ENCODE results near the gene IL1R1. TPM values are rescaled to one million over a fixed set of nuclear protein-coding genes. Genes with fewer than 3 reads are reported as not detected.

The IL1R1 gene
- total RNA-seq, 1 donor from 2014 or later = 1.7 TPM

DNA sequence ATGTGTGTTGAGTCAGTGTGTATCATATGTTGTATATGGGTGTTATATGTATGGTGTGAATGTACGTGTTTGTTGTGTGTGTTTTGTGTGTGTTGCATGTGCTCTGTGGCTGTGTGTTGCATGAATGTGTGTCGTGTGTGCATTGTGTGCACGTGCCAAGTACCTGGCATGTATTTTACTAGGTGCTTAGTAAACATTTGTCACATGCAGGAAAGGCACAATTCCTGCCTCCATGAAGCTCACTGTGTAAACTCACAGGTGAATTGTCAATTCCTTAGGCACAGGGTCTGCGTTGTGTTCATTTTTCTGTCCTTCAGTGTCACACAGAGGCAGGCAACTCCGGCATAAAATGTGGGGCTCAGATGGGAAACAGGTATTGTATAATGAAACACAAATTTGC, 22.3 kb upstream of the IL1R1 start:
- H3K9ac ChIP-seq = no peak overlapping the region
- no peak overlapping the region for H3K4me3 ChIP-seq
- TF ChIP-seq, protein P1, sequence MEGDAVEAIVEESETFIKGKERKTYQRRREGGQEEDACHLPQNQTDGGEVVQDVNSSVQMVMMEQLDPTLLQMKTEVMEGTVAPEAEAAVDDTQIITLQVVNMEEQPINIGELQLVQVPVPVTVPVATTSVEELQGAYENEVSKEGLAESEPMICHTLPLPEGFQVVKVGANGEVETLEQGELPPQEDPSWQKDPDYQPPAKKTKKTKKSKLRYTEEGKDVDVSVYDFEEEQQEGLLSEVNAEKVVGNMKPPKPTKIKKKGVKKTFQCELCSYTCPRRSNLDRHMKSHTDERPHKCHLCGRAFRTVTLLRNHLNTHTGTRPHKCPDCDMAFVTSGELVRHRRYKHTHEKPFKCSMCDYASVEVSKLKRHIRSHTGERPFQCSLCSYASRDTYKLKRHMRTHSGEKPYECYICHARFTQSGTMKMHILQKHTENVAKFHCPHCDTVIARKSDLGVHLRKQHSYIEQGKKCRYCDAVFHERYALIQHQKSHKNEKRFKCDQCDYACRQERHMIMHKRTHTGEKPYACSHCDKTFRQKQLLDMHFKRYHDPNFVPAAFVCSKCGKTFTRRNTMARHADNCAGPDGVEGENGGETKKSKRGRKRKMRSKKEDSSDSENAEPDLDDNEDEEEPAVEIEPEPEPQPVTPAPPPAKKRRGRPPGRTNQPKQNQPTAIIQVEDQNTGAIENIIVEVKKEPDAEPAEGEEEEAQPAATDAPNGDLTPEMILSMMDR (IDR thresholded peaks at IDR 0.05) = no peak
- no peak for TF ChIP-seq EZH2phosphoT487 (IDR thresholded peaks at IDR 0.05)
- TF ChIP-seq EZH2 (IDR thresholded peaks at IDR 0.05) = no peak
- H3K27me3 Mint-ChIP-seq (ENCODE audit: insufficient read depth, low read depth) = peaks cover 3% of the 10 kb centered on the region
- H2AFZ ChIP-seq (replicated peaks) = no peak overlapping the region
- peaks cover 3% of the 10 kb centered on the region for H3K4me1 Mint-ChIP-seq
- H3K4me1 ChIP-seq = no peaks in the 10 kb centered on the region
- H3K27ac Mint-ChIP-seq = no peak overlapping the region
- no peak for DNase-seq (ENCODE audit: low spot score)
- H3K9me3 ChIP-seq (ENCODE audit: low read depth) = no peaks in the 10 kb centered on the region
- H4K20me1 ChIP-seq (ENCODE audit: low read depth) = no peaks in the 10 kb centered on the region
- H3K36me3 ChIP-seq = no peaks in the 10 kb centered on the region
- no peak overlapping the region for H3K27ac ChIP-seq
- no peaks in the 10 kb centered on the region for H3F3A ChIP-seq (ENCODE audit: low read depth)
- H3K9me3 Mint-ChIP-seq = peaks cover 2% of the 10 kb centered on the region
- no peaks in the 10 kb centered on the region for H3K27me3 ChIP-seq
- H3K79me2 ChIP-seq (ENCODE audit: low read depth) = no peaks in the 10 kb centered on the region
- no peak overlapping the region for H3K4me3 Mint-ChIP-seq
- no peak overlapping the region for H3K4me2 ChIP-seq
- H3K36me3 Mint-ChIP-seq = no peaks in the 10 kb centered on the region

- Histone ChIP-seq H3K9me3 (ENCODE audit: low read depth) (no peaks in the 10 kb centered on the region), H3K27ac (no peak overlapping the region), H3K27me3 (no peaks in the 10 kb centered on the region), H3K79me2 (ENCODE audit: low read depth) (no peaks in the 10 kb centered on the region), H3K9ac (no peak overlapping the region), H2AFZ (replicated peaks) (no peak overlapping the region), H3K36me3 (no peaks in the 10 kb centered on the region), H3K4me3 (no peak overlapping the region), H3F3A (ENCODE audit: low read depth) (no peaks in the 10 kb centered on the region), H4K20me1 (ENCODE audit: low read depth) (no peaks in the 10 kb centered on the region), H3K4me1 (no peaks in the 10 kb centered on the region), H3K4me2 (no peak overlapping the region)
- no peak overlapping the region for H3K4me3 Mint-ChIP-seq
- no peak for TF ChIP-seq EZH2phosphoT487 (IDR thresholded peaks at IDR 0.05)
- no peak for TF ChIP-seq EZH2 (IDR thresholded peaks at IDR 0.05)
- TF ChIP-seq, protein P1 (IDR thresholded peaks at IDR 0.05) = no peak
- H3K9me3 Mint-ChIP-seq = peaks cover 2% of the 10 kb centered on the region
- no peaks in the 10 kb centered on the region for H3K4me1 Mint-ChIP-seq
- peaks cover 4% of the 10 kb centered on the region for H3K27me3 Mint-ChIP-seq (ENCODE audit: insufficient read depth, low read depth)
- no peak for DNase-seq (ENCODE audit: low spot score)
- H3K27ac Mint-ChIP-seq = no peak overlapping the region
- H3K36me3 Mint-ChIP-seq = no peaks in the 10 kb centered on the region
Observed at GRCh38 chr2:102120701-102121159, 21.8 kb upstream of the IL1R1 start.

DNA sequence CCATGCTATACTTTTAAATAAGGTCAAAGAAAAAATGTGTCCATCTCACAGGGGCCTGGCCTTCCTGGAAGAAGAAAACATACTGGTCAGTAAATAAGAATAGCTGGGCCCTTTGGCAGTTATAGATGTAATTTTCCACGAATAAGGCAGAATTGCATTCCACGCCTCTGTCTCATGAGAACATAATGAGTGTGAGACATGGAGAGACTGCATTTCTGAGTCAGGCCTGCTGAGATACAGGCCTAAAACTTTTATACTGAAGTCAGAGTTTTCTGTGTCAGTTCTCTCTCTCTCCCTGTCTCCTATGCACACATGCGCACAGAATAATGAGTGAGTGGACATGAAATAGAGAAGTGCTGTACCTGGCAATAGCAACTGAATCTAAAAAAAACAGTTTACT, 20.4 kb upstream of the IL1R1 start:
- Histone ChIP-seq H2AFZ (replicated peaks) (no peak overlapping the region), H3K9me3 (ENCODE audit: low read depth) (no peaks in the 10 kb centered on the region), H3K79me2 (ENCODE audit: low read depth) (no peaks in the 10 kb centered on the region), H3K4me1 (no peaks in the 10 kb centered on the region), H3K9ac (no peak overlapping the region), H3K4me3 (no peak overlapping the region), H4K20me1 (ENCODE audit: low read depth) (no peaks in the 10 kb centered on the region), H3K27me3 (no peaks in the 10 kb centered on the region), H3K4me2 (no peak overlapping the region), H3K36me3 (no peaks in the 10 kb centered on the region), H3F3A (ENCODE audit: low read depth) (no peaks in the 10 kb centered on the region), H3K27ac (no peak overlapping the region)
- no peaks in the 10 kb centered on the region for H3K4me1 Mint-ChIP-seq
- H3K27ac Mint-ChIP-seq = no peak overlapping the region
- peaks cover 4% of the 10 kb centered on the region for H3K27me3 Mint-ChIP-seq (ENCODE audit: insufficient read depth, low read depth)
- no peak for DNase-seq (ENCODE audit: low spot score)
- TF ChIP-seq, protein P1 (IDR thresholded peaks at IDR 0.05) = no peak
- TF ChIP-seq EZH2 (IDR thresholded peaks at IDR 0.05) = no peak
- TF ChIP-seq EZH2phosphoT487 (IDR thresholded peaks at IDR 0.05) = no peak
- no peaks in the 10 kb centered on the region for H3K36me3 Mint-ChIP-seq
- peaks cover 2% of the 10 kb centered on the region for H3K9me3 Mint-ChIP-seq
- H3K4me3 Mint-ChIP-seq = no peak overlapping the region
